GM12874 (cell line): ENCODE data around the gene GHRH.

ENCODE experiments used
- TF ChIP-seq, protein P1 (sequence below): IDR thresholded peaks from 2 replicates; pipeline ENCODE4 v1.5.1; 2011; ENCODE audit warnings: low read depth, mild to moderate bottlenecking, control low read depth, low read length, moderate library complexity; ENCODE audit not compliant: insufficient read depth

The GHRH gene

DNA sequence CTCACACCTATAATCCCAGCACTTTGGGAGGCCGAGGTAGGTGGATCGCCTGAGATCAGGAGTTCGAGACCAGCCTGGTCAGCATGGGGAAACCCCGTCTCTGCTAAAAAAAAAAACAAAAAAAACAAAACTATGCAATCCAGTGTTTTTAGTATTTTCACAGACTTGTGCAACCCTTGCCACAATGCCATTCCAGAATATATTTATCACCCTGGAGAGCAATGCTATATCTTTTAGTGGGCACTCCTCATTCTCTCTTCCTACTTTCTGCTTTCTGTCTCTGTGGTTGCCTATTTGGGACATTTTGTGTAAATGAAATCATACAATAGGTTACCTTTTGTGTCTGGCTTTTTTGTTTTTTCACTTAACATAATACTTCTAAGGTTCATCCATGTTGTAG, 43.2 kb downstream of the GHRH start:
- TF ChIP-seq, protein P1, sequence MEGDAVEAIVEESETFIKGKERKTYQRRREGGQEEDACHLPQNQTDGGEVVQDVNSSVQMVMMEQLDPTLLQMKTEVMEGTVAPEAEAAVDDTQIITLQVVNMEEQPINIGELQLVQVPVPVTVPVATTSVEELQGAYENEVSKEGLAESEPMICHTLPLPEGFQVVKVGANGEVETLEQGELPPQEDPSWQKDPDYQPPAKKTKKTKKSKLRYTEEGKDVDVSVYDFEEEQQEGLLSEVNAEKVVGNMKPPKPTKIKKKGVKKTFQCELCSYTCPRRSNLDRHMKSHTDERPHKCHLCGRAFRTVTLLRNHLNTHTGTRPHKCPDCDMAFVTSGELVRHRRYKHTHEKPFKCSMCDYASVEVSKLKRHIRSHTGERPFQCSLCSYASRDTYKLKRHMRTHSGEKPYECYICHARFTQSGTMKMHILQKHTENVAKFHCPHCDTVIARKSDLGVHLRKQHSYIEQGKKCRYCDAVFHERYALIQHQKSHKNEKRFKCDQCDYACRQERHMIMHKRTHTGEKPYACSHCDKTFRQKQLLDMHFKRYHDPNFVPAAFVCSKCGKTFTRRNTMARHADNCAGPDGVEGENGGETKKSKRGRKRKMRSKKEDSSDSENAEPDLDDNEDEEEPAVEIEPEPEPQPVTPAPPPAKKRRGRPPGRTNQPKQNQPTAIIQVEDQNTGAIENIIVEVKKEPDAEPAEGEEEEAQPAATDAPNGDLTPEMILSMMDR = no peak

DNA sequence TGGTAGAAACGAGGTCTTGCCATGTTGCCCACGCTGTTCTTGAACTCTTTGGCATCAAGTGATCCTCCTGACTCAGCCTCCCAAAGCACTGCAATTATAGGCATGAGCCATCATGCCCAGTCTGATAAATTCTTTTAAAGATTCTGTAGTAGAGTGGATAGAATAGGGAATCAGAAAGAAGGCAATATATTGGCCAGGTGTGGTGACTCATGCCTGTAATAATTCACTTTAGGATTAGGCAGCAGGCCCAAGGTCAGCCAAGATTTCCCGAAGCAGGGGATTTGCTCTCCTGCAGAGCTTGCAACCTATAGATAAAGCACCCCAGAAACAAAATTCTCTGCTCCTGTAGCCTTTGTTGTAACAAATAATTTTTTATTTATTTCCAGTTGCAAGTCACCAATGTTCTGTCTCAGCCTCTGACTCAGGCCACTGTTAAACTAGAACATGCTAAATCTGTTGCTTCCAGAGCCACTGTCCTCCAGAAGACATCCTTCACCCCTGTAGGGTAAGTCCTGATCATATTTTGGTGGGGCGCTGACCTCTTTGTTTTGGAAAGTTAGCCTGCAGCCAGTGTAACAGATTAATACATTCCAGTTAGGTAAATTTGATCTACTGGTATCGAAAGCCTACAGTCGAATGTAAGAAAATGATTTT, 51.8 kb downstream of the GHRH start:
- TF ChIP-seq, protein P1 = no peak

DNA sequence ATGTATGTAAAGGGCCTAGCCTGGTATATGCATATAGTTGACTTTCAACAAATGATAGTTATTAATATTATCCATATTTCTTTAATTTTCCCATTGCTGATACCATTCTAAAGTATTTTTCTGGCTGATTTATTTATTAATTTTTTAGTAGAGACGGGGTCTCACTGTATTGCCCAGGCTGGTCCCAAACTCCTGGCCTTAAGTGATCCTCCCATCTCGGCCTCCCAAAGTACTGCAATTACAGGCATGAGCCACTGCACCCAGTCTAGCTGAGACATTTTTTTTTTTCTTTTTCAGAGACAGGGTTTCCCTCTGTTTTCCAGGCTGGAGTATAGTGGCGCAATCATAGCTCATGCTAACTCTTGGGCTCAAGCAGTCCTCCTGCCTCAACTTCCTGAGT, 52.4 kb downstream of the GHRH start:
- TF ChIP-seq, protein P1 = no peak

DNA sequence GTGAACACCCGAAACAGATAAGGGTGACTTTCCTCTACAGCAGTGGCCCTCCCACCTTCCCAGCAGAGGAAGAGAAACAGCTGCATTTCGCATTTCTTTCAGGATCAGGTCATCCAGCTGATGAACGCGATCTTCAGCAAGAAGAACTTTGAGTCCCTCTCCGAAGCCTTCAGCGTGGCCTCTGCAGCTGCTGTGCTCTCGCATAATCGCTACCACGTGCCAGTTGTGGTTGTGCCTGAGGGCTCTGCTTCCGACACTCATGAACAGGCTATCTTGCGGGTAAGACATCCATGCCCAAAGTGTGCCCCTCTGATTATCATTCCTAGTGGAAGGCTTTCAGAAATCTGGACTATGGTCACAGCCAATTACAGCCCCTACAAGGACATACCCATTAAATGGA, 54.4 kb downstream of the GHRH start:
- TF ChIP-seq, protein P1 = no peak

DNA sequence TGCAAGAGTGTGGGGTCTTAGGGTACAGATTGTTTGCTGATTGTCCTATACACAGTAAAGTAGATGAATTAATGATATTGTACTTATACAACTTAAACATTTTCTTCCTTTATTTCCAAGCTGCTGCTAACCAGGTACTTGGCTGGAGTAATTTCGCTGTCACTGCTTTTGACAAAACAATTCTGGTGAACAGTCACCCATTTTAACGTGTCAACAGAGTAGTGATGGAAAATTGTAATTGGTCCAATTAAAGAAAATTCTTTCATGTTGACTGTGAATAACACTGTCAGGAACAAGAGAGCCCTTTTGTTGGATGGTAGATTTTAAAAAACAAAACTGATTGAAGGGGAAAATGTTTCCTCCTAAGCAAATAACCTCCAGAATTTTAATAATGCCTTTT, 55.8 kb downstream of the GHRH start:
- TF ChIP-seq, protein P1 = no peak

DNA sequence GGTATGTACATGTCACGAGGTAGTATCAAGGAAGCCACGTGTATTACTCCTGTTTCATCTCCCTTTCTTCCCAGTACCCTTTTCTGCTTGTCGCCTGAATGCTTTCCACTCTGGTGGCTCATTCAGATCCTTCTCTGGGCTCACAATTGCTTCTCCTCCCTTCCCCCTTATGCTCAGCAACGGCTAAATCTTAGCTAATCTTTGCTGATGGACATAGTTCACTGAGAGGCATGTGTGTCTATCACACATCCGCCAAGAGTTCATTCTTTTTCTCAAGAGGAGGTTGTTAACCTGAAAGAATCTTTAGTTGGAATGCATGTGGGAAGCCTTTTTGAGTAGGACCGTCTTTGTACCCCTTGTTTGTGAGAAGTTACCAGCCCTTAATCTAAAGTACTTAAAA, 56.5 kb downstream of the GHRH start:
- TF ChIP-seq, protein P1 = no peak

DNA sequence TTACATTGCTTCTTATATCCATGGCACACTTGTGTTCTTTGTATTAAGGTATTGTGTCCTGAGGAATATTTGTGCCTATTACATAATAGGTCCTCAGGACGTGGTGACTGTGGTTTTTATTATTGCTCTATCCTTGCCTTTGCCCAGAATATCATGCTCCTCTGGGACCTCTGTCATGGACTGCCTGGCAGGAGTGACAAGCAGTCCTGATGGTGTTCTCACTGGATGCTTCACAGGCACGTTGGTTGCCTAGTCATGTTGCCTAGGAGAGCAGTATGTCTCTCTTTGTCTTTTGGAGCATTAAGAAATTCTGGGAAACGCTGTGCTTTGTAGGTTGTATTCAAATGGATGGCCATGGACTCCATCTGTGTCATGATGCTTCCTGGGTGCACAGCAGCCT, 57.6 kb downstream of the GHRH start:
- TF ChIP-seq, protein P1 = no peak
